NCI-H2081 (cell line): ENCODE measurements around the gene HAT1.
"Not testable (repeated sequence)": the region's sequence is repeated elsewhere in the genome, so short reads cannot be mapped to it uniquely, and the experiment has no call there.

Source experiments
- DNase-seq, 2 experiments: peaks; one replicate each; lab custom pipeline; 2025; lab: John Stamatoyannopoulos, UW

HAT1 gene, protein sequence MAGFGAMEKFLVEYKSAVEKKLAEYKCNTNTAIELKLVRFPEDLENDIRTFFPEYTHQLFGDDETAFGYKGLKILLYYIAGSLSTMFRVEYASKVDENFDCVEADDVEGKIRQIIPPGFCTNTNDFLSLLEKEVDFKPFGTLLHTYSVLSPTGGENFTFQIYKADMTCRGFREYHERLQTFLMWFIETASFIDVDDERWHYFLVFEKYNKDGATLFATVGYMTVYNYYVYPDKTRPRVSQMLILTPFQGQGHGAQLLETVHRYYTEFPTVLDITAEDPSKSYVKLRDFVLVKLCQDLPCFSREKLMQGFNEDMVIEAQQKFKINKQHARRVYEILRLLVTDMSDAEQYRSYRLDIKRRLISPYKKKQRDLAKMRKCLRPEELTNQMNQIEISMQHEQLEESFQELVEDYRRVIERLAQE

DNA sequence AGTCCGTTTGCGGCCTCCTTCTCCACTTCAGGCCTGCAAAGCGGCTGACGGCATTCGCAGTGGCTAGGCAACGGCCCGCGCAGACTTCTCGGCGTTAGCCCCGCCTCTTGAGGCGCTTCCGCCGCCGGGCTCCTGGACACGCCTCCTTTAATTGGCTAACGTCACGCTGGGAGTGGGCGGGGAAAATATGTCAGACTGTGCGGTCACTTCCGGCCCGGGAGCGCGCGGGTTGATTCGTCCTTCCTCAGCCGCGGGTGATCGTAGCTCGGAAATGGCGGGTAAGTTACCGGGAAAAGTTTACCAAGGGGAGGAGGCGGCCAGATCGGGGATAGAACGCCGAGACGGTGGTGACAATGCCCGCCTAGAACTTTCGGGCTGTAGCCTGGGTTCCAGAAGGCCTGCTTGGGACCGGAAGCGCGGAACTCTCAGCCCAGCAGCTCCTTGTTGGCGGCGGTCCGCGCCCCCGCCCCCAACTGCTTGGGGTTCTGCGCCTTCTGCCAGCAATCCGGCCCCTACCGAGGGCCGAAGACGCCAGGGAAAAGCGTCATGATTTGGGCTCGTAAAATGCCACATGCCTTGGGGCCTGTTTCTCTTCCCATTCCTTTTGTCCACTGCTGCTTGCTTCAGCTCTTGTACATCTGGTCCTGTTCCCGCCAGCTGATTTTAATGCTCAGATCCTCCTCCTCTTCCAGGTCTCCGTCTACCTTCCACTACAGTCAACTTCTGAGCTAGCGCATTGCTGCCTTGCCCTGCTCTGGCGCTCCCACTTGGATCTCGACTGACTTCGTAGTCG is at the start of gene HAT1:
Gene HAT1, plus strand, starts transcription at position 232 of the 793 bp plus-strand sequence. Its CDS starts 40 bp downstream, at position 272.
- peak; percentile 98 for DNase-seq

DNA sequence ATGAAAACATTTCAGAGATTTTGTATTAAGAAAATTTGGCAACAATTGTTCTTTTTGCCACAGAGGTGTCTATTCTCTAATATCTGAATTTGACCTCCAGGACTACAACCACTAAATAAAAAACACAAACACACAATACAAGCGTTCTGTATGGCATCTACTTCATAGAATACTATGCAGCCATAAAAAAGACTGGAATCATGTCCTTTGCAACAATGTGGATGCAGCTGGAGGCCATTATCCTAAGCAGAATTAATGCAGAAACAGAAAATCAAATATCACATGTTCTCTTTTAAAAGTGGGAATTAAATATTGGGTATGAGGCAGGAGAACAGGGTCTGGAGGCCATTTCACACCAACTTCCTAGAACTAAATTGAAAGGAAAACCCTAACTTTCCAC is 47.7 kb upstream of the HAT1 start:
- no peak for DNase-seq

DNA sequence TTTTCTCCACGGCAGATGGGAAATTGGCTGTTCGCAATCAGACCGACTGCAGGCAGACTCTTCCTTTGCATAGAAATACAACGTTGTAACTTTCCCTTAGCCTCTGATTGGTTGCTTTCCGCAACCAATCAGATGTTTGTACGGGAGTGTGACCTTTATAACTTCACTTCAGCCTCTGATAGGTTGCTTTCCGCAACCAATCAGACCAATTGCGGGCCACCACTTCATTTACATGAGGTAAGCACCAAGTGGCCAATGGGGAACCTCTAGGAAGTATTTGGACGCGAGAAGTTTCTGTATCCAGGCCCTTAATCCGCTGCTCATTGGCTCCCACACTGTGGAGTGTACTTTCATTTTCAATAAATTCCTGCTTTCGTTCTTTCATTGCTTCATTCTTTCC is 47.3 kb upstream of the HAT1 start:
- DNase-seq: no peak

DNA sequence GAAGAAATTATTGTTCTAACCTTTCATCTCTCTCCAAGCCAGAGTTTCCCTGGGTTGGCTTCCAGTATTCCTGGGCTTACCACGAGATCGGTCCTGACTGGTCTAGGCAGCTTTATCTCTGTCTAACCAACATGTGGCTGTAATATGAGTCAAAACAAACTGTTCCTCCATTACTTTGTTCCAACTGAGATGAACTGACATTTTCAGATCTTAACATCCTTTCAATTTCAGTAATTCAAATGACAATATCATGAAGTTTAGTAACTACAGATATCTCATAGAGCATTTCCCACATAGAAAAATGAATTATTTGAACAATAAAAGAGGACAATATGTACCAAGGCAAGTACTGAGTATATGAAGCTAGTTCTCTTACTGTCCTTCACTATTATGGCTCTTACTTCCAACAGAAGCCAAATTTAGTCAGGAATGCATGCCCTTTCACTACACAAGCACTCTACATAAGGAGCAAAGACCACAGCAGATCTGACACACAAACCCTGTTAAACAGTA is 43.7 kb upstream of the HAT1 start:
- DNase-seq: peak in 1 of 2 experiments; percentile 45

DNA sequence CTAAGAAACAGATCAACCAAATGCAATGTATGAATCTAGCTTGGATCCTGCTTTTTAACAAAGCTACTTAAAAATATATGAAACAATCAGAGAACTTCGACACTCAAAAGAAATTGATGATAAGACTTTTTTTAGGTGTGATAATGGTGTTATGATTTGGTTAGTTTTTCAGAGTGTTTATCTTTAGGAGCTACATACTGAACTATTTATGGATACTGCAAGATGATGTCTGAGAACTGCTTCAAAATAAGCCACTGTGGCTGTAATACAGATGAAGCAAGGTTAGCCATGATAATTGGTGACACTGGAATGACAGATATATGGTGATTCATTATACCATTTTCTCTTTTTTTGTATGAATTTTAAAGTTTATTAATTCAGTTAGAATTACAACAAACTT is 42.4 kb upstream of the HAT1 start:
- DNase-seq: no peak

DNA sequence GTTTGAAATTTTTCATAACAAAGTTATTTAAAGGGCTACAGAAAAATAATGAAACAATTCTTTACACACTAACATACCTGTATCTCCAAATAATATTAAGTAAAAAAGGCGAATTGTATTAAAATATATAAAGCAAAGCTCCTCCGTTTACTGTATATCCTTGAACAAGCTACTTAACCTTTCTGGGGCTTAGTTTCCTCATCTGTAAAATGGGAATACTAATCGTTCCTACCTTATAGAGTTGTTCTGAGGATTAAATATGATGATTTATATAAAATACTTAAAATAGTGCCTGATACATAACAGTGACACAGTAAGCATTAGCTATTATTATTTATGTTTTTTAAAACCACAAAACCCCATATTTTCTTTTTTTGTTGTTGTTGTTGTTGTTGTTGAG is 41.5 kb upstream of the HAT1 start:
- DNase-seq: no peak

DNA sequence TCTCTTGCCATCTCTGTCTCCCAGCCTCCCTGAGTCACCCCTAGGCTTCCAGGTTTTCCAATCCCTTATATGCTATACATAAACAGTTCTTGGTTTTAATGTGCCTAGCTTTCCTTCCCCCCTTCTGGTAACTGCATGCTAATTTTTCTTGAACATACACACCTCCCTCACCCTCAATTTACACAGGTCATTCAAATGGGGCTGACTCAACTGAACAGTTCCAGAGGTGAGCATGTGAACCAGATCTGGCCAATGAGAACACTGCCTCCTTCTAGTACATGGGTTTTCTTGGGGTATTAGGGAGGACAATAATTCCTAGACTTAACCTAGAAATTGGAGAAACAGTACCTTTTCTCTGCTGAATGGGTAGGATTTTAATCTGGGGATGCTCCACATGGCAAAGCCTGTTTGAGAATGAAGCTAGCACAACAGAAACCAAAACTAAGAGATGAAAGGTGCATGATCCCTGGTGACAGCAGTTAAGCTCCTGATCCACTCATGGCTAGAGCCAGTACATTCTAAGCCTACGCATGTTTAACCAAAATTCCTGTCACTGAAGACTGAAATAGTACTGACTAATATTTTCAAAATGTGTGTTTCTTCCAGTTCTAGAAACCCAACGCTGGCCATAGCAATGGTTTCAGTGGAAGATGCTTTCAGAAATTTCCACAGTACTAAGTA is 40.0 kb upstream of the HAT1 start:
- no peak for DNase-seq

DNA sequence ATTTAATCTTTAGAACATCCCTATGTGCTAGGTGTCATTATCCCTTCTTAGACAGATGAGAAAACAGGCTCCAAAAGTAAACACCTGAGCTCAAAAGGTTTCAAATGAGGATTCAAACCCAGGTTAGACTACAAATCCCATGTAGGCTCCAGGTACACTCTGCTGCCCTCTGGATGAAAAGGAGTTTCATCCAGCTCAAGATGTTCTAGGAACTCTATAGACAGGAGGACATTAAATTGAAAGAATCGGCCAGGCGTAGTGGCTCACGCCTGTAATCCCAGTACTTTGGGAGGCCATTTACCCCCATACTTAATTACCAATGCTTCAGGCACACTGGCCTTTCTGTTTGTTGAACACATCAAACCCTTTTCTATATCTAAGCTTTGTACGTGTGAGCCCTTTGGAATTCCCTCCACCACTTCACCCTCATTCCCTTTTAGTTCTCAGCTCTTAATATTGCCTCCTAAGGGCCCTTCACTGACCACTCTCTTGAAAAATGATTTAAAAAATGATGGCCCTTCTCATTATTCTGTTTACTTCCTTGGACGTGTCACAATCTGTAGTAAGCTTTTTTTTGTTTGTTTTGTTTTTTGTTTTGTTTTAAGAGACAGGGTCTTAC is 38.9 kb upstream of the HAT1 start:
- no peak for DNase-seq

DNA sequence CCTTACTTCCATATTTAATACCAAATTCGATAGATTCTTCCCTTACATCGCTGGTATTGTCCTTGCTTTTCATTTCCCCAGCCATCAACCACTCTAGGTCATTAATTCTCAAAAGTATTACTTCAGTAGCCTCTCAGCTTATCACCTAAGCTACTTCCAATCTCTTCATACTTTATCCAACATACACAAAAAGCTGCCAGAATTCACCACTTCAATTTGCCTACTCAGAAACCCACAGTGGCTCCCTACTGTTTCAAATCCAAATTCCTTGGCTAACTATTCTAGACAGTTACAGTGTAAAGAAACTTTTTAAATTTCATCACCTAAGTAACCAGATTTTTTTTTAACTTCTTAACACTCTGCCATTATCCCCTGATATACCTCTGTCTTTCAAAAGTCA is 32.9 kb upstream of the HAT1 start:
- DNase-seq: no peak

DNA sequence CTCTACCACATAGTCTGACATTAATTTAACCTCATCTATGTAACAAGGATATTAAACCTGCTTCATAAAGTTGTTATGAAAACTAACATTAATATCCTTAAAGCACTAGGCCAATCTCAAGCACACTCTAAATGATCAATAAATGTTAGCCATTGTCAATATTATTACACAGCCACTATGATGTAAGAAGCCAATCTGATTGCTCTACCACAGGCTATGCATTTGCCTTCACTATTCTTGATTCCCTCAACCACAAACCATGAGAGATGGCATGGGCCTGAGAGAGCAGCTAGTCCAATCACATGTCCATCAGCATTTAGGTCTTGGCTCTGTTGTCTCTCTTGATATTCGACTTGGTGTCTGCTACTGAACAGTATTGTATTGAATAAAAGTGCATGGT is 32.5 kb upstream of the HAT1 start:
- DNase-seq: no peak

DNA sequence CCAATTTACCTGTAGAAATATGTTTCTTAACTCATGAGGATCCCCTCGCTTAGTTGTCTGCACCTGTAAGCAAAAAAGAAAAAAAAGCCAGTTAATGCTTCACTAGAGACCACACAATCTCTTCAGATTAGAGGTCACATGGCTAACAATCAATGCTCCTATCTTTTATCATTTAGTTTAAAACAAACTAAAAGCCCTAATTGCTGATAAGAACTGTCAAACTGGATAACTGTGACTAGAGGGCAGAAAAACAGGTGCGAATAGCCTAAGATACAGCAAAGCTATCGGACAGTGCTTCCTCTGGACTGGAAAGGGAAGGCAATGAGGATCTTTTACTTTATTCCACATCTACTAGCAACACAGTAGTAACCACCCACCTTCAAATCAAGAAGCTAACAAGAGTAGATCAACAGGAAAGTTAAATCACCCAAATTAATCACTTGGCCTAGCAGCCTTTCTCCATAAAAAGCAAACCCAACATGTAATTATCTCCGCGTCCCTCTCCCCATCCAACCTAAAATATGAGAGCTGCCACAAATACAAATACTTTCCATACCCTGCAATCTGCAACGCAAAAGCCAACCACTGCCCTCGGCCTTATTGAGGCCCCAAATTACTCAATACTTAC is 29.0 kb upstream of the HAT1 start:
- DNase-seq: peak; percentile 22 to 70

DNA sequence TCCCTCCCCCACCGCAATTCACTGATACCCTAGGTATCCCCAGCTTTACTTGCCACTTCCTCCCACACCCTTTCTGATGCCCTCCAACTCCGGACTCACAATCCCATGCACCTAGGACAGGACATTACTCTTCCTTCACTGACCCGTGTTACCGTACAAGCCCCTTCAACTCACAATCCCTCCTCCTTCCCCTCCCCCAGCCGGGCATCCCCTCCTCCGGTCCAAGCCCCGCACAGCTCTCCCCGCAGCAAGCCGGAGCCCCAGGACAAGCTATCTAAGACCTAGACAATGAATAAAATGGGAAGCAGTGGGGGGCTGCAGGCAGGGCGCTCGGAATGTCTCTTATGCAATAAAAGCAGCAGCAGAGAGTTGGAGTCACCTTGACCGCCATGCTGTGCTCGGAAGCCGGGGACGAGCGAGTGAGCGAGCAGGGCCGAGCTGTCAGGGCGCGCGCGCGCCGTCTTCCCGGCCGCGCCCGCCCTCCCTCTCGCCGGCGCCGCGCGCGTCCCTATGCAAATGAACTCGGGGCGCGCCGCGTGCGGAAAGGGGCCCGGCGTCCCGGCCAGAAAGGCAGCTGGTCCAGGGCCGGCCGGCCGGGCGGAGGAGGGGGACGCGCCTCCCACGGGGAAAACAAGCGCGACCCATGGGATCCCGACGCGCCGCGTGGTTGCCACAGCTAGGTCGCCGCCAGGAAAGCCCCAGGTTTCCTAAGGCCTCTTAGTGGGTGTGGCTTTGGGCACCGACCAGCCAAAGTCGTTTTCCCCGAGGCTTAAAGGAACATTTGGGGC is 28.2 kb upstream of the HAT1 start, which contains the start of gene SLC25A12:
Gene SLC25A12, minus strand, starts transcription at position 421 of the 788 bp plus-strand sequence. Its CDS starts 30 bp downstream, at position 391.
- peak; percentile 79 to 94 for DNase-seq

DNA sequence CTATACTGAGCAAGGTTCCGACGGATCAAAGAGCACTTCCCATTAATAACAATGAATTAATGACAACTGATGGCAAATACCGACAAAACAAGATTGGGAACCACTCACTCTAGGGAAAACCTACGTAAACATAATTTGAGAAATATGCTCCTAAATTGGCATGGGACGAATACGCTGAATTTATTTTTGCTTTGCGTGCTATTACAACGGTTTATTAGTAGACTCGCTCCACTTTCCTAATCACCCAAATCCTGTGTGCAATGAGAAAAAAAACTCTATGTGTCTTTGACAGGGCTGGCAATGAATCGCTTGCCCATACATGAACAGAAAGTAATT is 27.7 kb upstream of the HAT1 start:
- no peak for DNase-seq

DNA sequence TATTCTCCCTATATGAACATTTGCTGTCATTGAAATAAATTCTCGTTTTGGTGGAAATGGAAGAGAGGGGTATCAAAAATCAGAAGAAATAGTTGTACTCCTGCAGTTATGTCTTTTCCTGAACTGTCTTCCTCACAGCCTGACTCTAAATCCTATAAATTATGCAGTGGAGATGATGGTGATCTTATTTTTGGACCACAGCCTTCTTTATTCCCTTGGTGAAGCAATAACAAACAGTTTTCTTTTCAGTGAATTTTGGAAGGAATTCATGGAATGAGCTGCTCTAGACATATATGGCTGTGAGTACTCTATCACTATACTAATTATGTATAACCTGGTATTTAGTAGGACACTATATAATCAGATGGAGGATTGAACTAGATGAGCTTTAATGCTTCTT is 26.5 kb upstream of the HAT1 start:
- no peak for DNase-seq

DNA sequence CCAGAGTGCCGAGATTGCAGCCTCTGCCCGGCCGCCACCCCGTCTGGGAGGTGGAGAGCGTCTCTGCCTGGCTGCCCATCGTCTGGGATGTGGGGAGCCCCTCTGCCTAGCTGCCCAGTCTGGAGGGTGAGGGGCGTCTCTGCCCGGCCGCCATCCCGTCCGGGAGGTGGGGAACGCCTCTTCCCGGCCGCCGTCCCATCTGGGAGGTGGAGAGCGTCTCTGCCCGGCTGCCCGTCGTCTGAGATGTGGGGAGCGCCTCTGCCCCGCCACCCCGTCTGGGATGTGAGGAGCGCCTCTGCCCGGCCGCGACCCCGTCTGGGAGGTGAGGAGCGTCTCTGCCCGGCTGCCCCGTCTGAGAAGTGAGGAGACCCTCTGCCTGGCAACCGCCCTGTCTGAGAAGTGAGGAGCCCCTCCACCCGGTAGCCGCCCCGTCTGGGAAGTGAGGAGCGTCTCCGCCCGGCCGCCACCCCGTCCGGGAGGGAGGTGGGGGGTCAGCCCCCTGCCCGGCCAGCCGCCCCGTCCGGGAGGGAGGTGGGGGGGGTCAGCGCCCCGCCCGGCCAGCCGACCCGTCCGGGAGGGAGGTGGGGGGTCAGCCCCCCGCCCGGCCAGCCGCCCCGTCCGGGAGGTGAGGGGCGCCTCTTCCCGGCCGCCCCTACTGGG is 22.5 kb upstream of the HAT1 start:
- DNase-seq: not testable (repeated sequence)

DNA sequence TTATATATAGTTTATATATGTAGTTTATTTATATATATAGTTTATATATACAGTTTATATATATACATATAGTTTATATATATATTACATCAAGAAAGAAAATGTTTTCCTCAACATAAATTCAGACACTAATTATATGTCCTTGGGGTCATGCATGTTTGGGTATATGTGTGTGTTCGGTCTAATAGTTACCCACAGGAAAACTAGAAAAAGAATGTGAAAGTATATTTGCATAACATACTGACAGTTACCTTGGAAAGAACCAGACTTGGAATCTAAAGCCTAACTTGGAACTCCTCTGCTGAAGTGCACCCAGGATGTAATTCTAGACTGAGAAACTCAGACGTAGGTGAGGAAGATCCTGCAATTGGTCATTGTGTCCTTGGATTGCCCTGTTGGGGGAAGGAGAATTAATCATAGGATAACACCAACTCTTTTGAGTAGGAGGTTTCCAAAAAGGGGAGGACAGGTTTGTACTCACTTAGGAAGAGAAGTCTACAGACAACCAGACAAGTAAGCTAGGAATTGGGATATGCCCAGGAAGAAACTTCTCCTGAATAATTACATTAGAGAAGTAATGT is 19.3 kb upstream of the HAT1 start:
- no peak for DNase-seq

DNA sequence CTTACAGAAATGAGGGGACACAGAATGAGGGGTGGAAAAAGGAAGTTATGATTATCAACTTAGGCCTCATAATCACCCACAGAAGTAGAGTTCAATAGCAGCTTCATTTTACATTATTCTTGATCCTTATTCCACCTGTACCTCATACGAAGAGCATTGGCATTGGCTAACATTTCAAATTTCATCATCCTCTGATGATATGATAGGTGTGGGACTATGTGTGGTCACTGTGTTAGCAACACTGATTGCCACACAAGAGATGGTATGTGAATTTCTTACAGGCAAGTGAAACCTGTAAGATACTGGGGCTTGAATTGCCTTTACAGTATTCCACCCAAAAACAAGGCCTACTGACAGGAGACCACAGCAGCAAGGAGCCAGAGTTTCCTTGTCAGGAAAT is 14.0 kb upstream of the HAT1 start:
- no peak for DNase-seq

DNA sequence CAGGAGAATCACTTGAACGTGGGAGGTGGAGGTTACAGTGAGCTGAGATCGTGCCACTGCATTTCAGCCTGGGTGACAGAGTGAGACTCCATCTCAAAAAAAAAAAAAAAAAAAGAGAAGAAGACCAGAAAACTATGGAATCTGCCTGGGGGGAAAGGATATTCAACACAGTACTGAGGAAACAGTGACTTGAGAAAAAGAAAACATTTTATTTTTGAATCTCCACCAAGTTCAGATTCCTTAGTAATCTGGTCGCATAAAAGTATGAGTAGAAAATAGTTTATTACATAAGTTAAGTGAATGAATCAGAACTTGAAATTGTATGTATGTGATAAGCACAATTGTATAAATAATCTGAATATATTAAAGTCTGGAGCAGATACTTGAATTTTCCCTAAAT is 13.0 kb upstream of the HAT1 start:
- DNase-seq: no peak

DNA sequence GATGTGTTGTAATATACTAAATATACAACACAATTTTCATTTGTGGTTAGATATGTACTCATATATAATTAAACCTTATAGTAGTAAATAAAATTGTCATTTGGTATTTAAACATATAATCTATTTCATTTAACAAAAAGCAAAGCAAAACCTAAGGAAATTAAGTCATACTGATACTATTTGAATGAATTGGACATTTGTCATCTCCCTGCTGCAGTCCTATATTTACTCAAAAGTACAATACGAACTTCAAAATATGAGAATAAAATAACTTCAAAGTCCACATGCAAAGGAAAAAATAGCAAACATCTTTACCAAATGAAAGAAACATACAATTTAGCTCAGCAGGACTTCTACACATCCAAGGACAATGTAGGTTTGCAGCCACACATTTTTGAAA is 11.8 kb upstream of the HAT1 start:
- DNase-seq: no peak

DNA sequence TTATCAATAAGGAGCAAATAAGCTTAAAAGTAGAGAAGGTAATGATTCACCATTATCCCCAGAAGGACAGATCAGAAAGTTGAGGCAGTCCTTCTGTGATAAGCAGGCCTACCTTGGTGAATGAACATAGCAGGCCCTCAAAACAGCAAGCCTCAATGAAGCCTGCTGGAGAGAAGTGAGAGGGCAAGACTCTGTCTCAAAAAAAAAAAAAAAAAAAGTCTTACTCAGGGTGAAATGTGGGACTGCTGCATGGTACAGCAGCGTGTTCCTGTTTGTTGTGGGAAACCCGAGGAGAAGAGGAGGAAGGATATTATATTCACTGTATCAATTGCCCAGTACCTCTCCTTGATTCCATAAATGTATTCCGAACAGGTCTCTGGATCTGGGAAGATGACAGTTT is 8.7 kb upstream of the HAT1 start:
- DNase-seq: no peak
